Esophagus squamous epithelium (tissue), 5 donors: ENCODE measurements around the gene CCSAP. TPM values are rescaled to one million over a fixed set of nuclear protein-coding genes. Genes with fewer than 3 reads are reported as not detected.

Experiments used
- DNase-seq: peaks from one replicate; lab custom pipeline; 2025; lab: John Stamatoyannopoulos, UW
- H3K27ac ChIP-seq, 4 donors: fragments of 200-600 bp; sonication (generic); one replicate each; pipeline ENCODE4 v1.5.1; 2016 to 2019; ENCODE audit warnings: mild to moderate bottlenecking in 1 of 4
- H3K27me3 ChIP-seq, 4 donors: fragments of 200-600 bp; sonication (generic); 1 replicate in 3 of 4; 2 replicates in 1 of 4; pipeline versions ENCODE4 v1.5.1 to v1.6.0; 2017 to 2021; ENCODE audit warnings: antibody characterized with exemption in 1 of 4
- H3K36me3 ChIP-seq, 3 donors: fragments of 200-600 bp; sonication (generic); one replicate each; pipeline ENCODE4 v1.5.1; 2016 to 2019
- H3K4me1 ChIP-seq, 3 donors: fragments of 200-600 bp; sonication (generic); one replicate each; pipeline ENCODE4 v1.5.1; 2017 to 2019
- H3K4me3 ChIP-seq, 4 donors: fragments of 200-600 bp; sonication (generic); 1 replicate in 3 of 4; 2 replicates in 1 of 4; pipeline ENCODE4 v1.5.1; 2016 to 2019; ENCODE audit warnings: mild to moderate bottlenecking in 2 of 4, moderate library complexity in 1 of 4
- H3K9me3 ChIP-seq, 3 donors: fragments of 200-600 bp; sonication (generic); one replicate each; pipeline ENCODE4 v1.5.1; 2016 to 2019
- POLR2A ChIP-seq, 4 donors: fragments of 450-650 bp; IDR thresholded peaks; one replicate each; pipeline ENCODE4 v1.6.1; 2017; ENCODE audit warnings: antibody characterized with exemption in 4 of 4, mild to moderate bottlenecking in 4 of 4, moderate library complexity in 3 of 4
- WGBS, 2 donors: methylation state at CpG; one replicate each; pipeline ENCODE4 v1.1.5; 2018; 5-methylcytosine and 5-hydroxymethylcytosine counted together
- intact Hi-C: fragments of 100-400 bp; cut with DNase I; formaldehyde crosslinking; loops from one replicate; pipeline ENCODE4 v1.15.0; 2022
- total RNA-seq, 4 donors: library from RNA; depleted of rRNA; stranded (reverse); fragments of >200 nt; gene quantifications; one replicate each; pipeline ENCODE4 v1.1.0, GENCODE V29; 2016
- TF ChIP-seq, protein P1 (sequence below), 6 experiments: fragments of 450-650 bp in 4 of 6; fragments of 200-600 bp in 2 of 6; sonication (generic) in 2 of 6; IDR thresholded peaks; one replicate each; pipeline ENCODE4 v1.5.1; 2016 to 2019; ENCODE audit warnings: antibody characterized with exemption in 6 of 6, mild to moderate bottlenecking in 4 of 6, moderate library complexity in 4 of 6
- donor health status: DM: yes; HTN: yes; CAD: no.

The CCSAP gene
- total RNA-seq, 4 donors from 2014 or later, result 1.6 to 5.3 (median 4.5) TPM

DNA sequence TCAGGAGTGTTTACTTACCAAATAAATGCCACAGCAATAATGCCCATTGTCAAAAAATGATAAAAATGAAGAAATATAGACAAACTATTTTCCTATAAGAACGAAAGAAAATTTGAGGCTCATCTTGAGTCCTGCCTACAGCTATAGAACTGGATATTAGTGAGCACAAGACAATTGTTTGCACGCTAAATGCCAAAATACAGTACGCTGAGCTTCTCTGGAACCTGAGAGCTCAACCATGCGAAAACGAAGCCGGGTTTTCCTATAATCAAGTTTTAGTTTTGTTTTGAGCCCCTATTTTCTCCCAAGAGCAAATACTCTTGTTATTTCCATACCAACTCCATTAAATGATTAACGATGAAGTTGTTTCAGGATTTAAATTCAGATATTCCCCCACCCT lies 42.0 kb upstream of the CCSAP start:
- WGBS, 2 donors, result 74 to 84% methylated on average over 7 of the region's 7 CpGs
- Histone ChIP-seq H3K36me3 (no peaks in the 10 kb centered on the region), H3K4me1 (no peaks in the 10 kb centered on the region), H3K27me3 (peaks cover 0 to 25% (median 0%) of the 10 kb centered on the region in 4 donors), H3K4me3 (no peak overlapping the region), H3K9me3 (no peaks in the 10 kb centered on the region), H3K27ac (no peak overlapping the region)
- DNase-seq, result no peak
- TF ChIP-seq POLR2A (IDR thresholded peaks at IDR 0.05), result no peak
- TF ChIP-seq, protein P1, sequence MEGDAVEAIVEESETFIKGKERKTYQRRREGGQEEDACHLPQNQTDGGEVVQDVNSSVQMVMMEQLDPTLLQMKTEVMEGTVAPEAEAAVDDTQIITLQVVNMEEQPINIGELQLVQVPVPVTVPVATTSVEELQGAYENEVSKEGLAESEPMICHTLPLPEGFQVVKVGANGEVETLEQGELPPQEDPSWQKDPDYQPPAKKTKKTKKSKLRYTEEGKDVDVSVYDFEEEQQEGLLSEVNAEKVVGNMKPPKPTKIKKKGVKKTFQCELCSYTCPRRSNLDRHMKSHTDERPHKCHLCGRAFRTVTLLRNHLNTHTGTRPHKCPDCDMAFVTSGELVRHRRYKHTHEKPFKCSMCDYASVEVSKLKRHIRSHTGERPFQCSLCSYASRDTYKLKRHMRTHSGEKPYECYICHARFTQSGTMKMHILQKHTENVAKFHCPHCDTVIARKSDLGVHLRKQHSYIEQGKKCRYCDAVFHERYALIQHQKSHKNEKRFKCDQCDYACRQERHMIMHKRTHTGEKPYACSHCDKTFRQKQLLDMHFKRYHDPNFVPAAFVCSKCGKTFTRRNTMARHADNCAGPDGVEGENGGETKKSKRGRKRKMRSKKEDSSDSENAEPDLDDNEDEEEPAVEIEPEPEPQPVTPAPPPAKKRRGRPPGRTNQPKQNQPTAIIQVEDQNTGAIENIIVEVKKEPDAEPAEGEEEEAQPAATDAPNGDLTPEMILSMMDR (IDR thresholded peaks at IDR 0.05), result no peak
- intact Hi-C loops, result no loop called here

DNA sequence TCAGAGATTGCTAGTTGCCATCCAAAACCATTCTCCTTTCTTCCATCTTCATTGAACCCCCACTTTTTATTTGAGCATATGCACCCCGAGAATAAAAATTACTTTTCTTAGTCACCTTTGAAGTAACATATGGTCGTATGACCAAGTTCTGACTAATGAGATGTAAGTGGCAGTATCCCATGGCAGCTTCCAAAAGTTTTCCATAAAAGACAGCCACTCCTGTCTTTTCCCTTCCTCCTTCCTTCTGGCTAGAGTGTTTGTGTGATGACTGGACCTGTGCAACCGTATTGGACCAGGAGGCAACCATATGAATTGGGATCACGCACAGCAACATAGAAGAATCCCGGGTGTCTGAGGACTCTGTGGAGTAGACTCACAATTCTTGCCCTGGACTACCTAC lies 41.1 kb upstream of the CCSAP start:
- no peaks in the 10 kb centered on the region for H3K4me1 ChIP-seq
- no peak overlapping the region for H3K27ac ChIP-seq
- no peak for DNase-seq
- no peak for TF ChIP-seq POLR2A (IDR thresholded peaks at IDR 0.05)
- TF ChIP-seq, protein P1 (IDR thresholded peaks at IDR 0.05), result no peak
- no peaks in the 10 kb centered on the region for H3K36me3 ChIP-seq
- H3K4me3 ChIP-seq, result no peak overlapping the region
- WGBS, 2 donors, result 56 to 79% methylated on average over 3 to 5 of the region's 5 CpGs
- intact Hi-C loops, result no loop called here
- peaks cover 0 to 25% (median 0%) of the 10 kb centered on the region in 4 donors for H3K27me3 ChIP-seq
- no peaks in the 10 kb centered on the region for H3K9me3 ChIP-seq

DNA sequence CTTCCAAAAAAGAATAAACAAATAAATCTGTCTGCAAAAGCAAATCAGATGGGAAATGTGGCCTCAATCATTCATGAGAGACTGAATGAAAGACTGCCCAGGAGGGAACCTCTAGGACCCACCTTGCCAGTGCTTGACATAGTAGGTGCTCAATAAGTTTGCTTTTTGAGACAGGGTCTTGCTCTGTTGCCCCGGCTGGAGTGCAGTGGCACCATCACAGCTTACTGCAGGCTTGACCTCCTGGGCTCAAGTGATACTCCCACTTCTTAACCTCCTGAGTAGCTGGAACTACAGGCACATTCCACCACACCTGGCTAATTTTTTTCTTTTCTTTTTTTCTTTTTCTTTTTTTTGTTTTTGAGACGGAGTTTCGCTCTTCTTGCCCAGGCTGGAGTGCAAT lies 40.3 kb upstream of the CCSAP start:
- Histone ChIP-seq H3K36me3 (no peaks in the 10 kb centered on the region), H3K4me3 (no peak overlapping the region), H3K27ac (no peak overlapping the region), H3K9me3 (no peaks in the 10 kb centered on the region), H3K27me3 (peaks cover 0 to 25% (median 0%) of the 10 kb centered on the region in 4 donors), H3K4me1 (no peaks in the 10 kb centered on the region)
- TF ChIP-seq, protein P1 (IDR thresholded peaks at IDR 0.05), result no peak
- no peak for TF ChIP-seq POLR2A (IDR thresholded peaks at IDR 0.05)
- WGBS, 2 donors, result 76 to 80% methylated on average over 3 of the region's 3 CpGs
- no peak for DNase-seq
- intact Hi-C loops, result no loop called here

DNA sequence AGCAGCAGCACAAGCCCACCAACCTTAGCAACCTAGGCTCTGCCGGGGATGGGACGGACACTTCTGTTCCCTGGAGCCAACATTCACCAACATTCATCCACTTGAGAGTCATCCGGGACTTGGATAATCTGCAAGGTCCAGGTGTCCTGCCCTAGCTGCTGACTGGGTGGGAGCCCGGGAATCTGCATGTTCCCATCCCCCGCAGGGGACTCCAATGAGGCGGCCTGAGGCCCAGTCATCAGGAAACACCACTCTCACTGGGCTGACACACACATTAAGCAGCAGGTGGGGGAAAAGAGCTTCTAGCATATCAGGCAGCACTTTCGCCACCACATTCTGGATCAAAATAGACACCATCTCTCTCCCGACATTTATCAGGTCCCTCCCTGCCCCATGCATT lies 38.4 kb upstream of the CCSAP start:
- H3K36me3 ChIP-seq, result no peaks in the 10 kb centered on the region
- H3K4me3 ChIP-seq, result no peak overlapping the region
- TF ChIP-seq POLR2A (IDR thresholded peaks at IDR 0.05), result no peak
- TF ChIP-seq, protein P1 (IDR thresholded peaks at IDR 0.05), result no peak
- intact Hi-C loops, result no loop called here
- DNase-seq, result no peak
- 68 to 74% methylated on average over 2 to 4 of the region's 8 CpGs for WGBS, 2 donors
- H3K9me3 ChIP-seq, result no peaks in the 10 kb centered on the region
- no peak overlapping the region for H3K27ac ChIP-seq
- H3K4me1 ChIP-seq, result no peaks in the 10 kb centered on the region
- peaks cover 0 to 25% (median 0%) of the 10 kb centered on the region in 4 donors for H3K27me3 ChIP-seq

DNA sequence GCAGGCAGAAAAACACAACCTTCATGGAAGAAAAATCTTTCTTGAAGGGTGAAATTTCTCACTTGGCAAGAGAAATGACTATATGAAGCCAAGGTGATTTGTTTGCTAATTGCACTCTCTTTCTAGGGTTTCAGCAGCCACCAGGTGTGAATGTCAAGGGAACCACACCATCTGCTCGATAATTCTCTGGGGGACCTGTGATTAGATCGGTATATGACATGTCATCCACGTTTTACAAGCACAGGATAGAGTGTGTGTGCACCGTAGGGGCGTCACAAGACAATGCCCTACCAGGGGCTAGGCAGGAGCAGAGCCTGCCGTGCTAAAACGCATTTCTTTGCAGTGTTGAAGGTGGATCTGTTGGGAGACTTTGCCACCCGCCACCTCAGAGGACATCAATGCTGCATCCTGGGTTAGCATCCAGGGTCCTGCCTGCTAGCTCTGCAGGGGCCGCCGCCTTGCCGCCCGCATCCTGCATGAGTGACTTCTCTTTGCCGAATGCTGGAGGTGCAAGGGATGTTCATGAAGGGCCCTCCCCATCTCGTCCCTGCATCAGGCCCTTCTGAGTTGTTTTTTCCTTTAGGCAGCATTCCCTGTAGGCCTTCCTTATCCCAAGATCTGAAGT lies 37.8 kb upstream of the CCSAP start:
- Histone ChIP-seq H3K4me3 (no peak overlapping the region), H3K36me3 (no peaks in the 10 kb centered on the region), H3K9me3 (no peaks in the 10 kb centered on the region), H3K27ac (no peak overlapping the region), H3K4me1 (no peaks in the 10 kb centered on the region), H3K27me3 (peaks cover 0 to 28% (median 0%) of the 10 kb centered on the region in 4 donors)
- TF ChIP-seq POLR2A (IDR thresholded peaks at IDR 0.05), result no peak
- TF ChIP-seq, protein P1 (IDR thresholded peaks at IDR 0.05), result no peak
- no peak for DNase-seq
- intact Hi-C loops, result no loop called here
- WGBS, 2 donors, result 71 to 77% methylated on average over 10 to 12 of the region's 14 CpGs
